Measurements from ENCODE around the gene CHST11.
"Not testable (repeated sequence)": the region's sequence is repeated elsewhere in the genome, so short reads cannot be mapped to it uniquely, and the experiment has no call there.

CHST11 gene

DNA sequence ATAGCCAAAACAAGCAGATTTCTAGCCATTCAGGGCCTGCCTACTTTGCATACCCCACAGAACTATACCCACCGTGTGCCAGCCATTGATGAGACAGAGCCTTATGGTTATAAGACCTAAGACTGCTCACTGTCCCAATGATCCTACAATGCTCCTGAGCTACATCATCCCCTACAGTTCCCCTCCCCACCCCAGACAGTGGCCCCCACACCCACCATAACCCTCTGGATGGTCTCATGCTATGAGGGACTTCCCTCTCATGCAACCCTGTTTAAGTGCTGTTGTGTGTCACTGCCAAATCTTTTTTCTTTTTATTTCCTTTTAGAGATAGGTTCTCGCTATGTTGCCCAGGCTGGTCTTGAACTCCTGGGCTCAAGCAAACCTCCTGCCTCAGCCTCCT, 75.9 kb downstream of the CHST11 start:
- no peak for DNase-seq

DNA sequence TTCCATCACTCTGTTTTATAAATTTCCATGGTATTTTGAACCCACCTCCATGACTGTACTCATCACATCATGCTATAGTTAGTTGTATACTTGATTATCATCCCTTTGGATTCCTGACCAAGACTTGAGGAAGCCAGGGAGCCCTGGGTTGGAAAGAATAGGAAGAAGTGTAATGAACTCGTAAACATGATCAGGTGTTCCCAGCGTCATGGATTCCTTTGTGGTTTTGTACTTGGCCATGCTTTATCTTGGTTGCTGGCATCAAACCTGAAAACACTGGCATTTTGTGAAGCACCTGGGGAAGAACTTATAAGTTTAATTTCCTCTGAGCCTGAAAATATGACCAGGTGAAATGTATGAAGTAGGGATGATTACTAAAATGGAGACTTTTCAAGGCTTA, 76.4 kb downstream of the CHST11 start:
- no peak for DNase-seq

- no peak for DNase-seq
Observed at GRCh38 chr12:104534162-104534856, 77.6 kb downstream of the CHST11 start.

GRCh38 chr12:104534857-104535248, 78.1 kb downstream of the CHST11 start:
- DNase-seq, result no peak

- DNase-seq, result no peak
Observed at GRCh38 chr12:104535369-104535768, 78.6 kb downstream of the CHST11 start.

GRCh38 chr12:104536841-104537240, 80.1 kb downstream of the CHST11 start:
- no peak for DNase-seq

GRCh38 chr12:104538056-104538455, 81.3 kb downstream of the CHST11 start:
- DNase-seq, result no peak

DNA sequence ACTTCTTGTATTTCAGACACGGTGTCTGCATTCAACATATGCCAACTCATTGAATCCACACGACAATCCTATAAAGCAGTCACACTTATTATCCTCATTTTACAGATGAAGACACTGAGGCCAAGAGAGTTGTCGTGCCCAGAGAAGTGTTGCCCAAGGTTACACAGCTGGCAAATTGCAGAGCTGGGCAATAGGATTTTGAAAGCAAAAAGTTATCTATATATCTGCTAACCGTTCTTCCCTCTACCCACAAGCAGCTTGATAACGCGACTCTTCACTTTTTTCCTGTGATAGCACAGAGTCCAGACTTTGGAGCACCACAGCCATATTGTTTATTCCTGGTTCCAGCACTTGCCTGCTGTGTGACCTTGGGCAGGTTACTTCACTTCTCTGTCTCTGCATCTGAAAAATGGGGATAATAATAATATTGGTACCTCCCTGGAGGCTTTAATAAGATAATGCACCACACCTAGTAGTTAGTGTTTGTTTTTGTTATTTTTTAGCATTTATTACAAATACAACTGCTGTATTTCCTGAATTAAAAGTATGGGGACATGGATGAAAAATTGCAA, 82.2 kb downstream of the CHST11 start:
- DNase-seq, result no peak

GRCh38 chr12:104544836-104545235, 88.1 kb downstream of the CHST11 start:
- no peak for DNase-seq

DNA sequence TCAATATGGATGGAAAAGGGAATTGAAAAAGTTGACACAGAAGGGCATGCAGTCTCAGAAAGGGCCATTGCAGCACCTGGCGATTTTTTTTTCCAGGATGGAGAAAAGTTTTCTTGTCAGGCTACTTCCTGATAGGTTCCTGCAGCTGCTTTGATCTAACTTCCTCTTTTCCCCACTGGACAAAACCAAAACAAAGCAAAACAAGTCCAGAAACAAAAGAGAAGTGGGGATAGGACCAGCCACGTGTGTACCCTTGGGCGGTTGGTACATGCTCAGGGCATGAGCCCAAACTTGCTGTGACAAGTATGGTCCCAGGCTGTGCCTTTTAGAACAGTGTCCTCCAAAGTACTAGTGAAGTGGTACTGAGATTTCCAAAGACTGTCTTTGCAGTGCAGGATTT, 89.8 kb downstream of the CHST11 start:
- DNase-seq, result no peak

GRCh38 chr12:104547235-104547634, 90.5 kb downstream of the CHST11 start:
- no peak for DNase-seq

DNA sequence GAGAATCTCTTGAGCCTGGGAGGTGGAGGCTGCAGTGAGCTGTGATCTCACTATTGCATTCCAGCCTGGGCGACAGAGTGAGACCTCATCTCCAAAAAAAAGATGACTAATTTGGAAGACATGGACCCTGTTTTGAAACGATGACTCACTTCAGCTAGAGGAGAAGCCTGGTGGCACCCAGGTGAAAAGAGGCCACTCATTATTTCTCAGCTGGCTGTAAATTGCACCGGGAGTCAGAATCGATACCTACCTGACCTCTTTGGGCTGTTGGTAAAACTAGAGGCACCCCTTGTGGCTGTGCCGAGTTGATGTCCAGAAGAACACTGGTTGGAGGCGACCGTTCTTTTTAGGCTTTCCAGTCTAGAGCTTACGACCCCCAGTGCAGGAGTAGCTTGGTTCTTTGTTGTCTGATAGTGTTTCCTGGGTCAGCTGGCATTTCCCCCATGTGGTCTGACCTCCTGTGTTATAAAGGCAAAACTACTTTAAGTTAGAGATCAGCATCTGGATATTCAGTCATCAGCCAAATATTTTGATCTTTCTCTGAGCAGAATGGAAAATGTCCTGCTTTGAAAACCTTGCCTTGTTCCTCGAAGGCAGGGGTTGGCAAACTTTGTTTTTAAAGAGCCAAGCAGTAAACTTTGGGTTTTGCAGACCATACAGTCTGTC, 93.2 kb downstream of the CHST11 start:
- no peak for DNase-seq

DNA sequence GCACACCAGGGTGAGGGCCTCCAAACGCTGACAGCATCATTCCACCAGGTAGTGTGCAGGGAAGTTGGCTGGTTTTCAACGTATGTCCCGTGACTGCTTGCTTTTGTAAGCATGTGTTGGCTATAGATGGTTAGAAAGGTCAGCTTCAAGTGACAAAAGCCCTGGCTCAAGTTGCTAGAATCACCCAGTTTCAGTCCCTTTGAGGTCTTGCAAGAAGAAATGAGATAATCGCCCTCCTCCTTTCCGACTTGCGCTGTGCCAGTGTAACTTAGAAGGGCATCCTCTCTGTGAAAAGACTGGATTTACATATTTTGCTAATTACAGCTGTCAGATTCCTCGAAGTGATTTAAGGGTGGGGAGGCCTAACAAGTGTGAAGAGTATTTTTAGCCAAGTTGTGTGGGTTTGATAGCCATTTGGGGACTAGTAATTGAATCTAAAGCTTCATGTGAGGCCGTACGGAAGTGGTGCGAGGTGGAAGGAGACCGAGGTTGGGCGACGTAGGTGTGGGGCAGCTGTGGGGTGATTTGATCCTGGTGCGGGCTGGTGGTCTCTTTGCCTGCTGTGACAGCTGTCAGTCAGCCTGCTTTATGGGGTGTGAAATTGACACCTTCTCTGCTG, 94.7 kb downstream of the CHST11 start:
- DNase-seq, result no peak

- no peak for DNase-seq
Observed at GRCh38 chr12:104553421-104553820, 96.7 kb downstream of the CHST11 start.

- no peak for DNase-seq
Observed at GRCh38 chr12:104555648-104556047, 98.9 kb downstream of the CHST11 start.

DNA sequence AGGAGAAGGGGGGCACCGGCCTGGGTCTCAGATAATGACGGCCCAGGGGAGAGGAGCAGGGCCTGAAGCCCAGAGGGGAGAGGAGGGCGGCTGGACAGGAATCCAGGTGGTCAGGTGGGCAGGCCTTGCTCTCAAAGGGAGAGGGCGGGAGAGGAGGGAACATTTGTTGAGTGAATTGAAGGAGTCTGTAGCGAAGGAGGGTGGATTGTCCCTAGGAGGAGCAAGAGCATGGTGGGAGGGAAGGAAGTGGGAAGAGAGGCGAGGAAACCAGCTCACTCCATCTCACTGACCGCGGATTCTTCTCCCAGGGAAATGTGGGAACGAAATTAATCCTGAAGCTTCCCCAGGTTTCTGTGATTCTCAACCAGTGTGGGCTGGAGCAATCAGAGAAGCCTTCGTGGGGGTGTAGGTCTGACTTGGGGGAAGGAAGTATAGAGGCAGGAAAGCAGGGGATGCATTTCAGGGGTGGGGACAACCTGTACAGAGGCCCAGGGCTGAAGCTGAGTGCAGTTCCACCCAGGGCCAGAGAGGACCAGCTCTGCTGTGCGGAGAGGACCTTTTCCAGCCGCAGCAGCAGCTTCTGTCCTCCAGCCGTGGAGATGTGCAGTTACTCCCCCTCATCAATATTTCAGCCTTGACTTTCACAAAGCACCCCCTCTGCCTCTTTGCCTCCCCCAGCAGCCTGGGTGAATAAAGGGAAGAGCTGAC, 100.9 kb downstream of the CHST11 start:
- no peak for DNase-seq

- DNase-seq, result no peak
Observed at GRCh38 chr12:104560881-104561280, 104.1 kb downstream of the CHST11 start.

GRCh38 chr12:104562763-104563162, 106.0 kb downstream of the CHST11 start:
- no peak for DNase-seq

- not testable (repeated sequence) for DNase-seq
Observed at GRCh38 chr12:104564662-104565061, 107.9 kb downstream of the CHST11 start.

DNA sequence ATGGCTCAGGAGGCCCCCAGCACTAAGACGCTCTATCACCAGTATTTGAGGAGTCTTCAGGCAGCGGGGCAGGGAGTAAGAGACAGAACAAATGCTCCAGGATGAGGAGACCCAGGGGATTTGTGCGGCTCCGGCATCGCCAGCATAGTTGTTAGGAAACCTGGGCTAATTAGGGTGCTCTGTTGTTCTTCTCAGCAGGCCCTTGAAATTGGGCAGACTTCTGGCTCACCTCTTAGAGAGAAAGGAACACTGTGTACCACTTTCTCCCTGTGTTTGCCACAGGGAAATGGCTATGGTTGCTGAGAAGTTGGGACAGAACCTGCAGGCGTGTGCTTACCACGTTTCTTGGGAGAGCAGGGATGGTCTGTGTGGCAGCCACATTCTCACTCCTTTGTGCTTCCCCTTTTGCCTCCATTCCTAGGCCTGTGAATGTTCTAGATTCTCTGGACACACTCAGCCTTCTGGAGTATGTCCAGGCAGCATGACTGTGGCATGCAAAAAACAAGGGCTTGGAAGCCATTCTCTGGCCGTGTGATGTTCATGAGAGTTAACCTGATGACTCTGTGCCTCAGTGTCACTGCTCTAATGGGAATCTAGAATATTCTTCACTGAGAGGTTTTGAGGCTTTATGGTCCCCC, 109.0 kb downstream of the CHST11 start:
- no peak for DNase-seq

- DNase-seq, result peak; percentile 47
Observed at GRCh38 chr12:104566244-104566993, 109.7 kb downstream of the CHST11 start.

Measured in activated CD4-positive, alpha-beta T cell treated with anti-CD3 and anti-CD28 coated beads, Interleukin-2, Interleukin-6, amounts not matched to agents 100 ng/mL and 50 ng/mL, durations not matched to agents 16 hours and 8 hours (primary cell).